ENCODE data around the gene TNS4.

DNA sequence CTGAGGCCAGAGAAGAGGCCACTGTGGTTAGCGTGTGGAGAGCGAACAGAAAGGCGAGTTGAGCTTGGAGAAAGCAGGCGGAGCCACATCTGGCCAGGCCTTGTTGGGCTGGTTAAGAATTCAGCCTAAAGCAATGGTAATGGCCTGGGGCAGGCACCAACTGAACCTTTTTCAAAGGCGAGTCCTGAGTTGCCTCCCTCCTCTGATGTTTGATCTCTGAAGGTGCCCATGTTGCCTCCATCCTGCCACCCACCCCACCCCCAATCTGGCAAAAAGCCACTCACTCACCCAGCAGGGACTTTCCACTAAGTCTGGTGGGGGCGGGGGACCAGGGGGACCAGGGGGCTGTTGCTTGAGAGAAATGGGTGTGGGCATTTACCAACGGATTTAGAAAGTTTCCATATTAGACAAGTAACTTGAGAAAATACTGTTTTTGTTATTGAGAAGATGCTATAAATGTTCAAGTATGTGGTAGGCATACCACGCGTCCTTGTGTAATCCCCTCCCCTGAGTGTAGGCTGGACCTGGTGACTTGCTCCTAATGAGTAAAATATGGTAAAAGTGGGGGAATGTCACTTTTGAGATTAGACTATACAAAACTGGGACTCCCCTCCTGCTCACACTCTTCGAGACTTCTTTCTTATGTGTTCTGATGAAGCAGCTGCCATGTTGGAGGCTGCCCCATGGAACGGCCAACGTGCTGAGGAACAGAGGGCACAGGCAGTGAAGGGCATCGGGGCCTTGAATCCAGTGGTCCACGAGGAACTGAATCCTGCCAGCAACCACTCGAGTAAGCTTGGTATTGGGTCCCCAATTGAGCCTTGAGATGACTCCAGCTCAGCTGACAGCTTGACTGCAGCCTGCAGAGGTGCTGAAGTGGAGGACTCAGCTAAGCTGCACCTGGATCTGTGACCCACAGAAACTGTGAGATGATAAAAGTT is 29.9 kb upstream of the TNS4 start:
- TF ChIP-seq, protein P1, sequence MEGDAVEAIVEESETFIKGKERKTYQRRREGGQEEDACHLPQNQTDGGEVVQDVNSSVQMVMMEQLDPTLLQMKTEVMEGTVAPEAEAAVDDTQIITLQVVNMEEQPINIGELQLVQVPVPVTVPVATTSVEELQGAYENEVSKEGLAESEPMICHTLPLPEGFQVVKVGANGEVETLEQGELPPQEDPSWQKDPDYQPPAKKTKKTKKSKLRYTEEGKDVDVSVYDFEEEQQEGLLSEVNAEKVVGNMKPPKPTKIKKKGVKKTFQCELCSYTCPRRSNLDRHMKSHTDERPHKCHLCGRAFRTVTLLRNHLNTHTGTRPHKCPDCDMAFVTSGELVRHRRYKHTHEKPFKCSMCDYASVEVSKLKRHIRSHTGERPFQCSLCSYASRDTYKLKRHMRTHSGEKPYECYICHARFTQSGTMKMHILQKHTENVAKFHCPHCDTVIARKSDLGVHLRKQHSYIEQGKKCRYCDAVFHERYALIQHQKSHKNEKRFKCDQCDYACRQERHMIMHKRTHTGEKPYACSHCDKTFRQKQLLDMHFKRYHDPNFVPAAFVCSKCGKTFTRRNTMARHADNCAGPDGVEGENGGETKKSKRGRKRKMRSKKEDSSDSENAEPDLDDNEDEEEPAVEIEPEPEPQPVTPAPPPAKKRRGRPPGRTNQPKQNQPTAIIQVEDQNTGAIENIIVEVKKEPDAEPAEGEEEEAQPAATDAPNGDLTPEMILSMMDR (IDR thresholded peaks at IDR 0.05): no peak
- TF ChIP-seq EZH2phosphoT487 (IDR thresholded peaks at IDR 0.05): no peak
